IMR-90 (cell line): ENCODE measurements around the gene APPBP2. TPM values are rescaled to one million over a fixed set of nuclear protein-coding genes. Genes with fewer than 3 reads are reported as not detected.

Source experiments
- ATAC-seq: fragments of 200-7000 bp; cut with Tn5 transposase; 2 replicates; pipeline ENCODE4 v1.9.1; 2020; ENCODE audit warnings: low read depth, mild to moderate bottlenecking, moderate library complexity
- BruUV-seq: library from RNA; stranded (reverse); fragments of 400-500 nt; replicated peaks from 2 replicates; lab custom pipeline; 2021; lab: Mats Ljungman, UMichigan
- CTCF ChIA-PET: fragments of 300-600 bp; formaldehyde crosslinking; extraction: SDS; loops from one replicate; lab custom pipeline; 2021; ENCODE audit warnings: antibody characterized with exemption; lab: Yijun Ruan, JAX
- POLR2A ChIA-PET: fragments of 300-600 bp; sonication (Branson Sonifier 250); formaldehyde crosslinking; loops from one replicate; lab custom pipeline; 2022; ENCODE audit warnings: antibody characterized with exemption; ENCODE audit not compliant: unreplicated experiment; lab: Charles Lee
- DNase-seq: peaks from one replicate; pipeline ENCODE4 v3.0.0; 2013
- H2AFZ ChIP-seq: replicated peaks from 2 replicates; pipeline ENCODE3; 2013; ENCODE audit warnings: low read length, mild to moderate bottlenecking; ENCODE audit not compliant: poor library complexity
- H2AK5ac ChIP-seq: 2 replicates; pipeline ENCODE4 v1.6.1; 2013; ENCODE audit warnings: low read depth, low read length, inconsistent platforms
- H2AK9ac ChIP-seq: replicated peaks from 2 replicates; pipeline ENCODE3; 2013; ENCODE audit warnings: mild to moderate bottlenecking, low read depth, low read length, moderate library complexity; ENCODE audit not compliant: poor library complexity
- H2BK120ac ChIP-seq: 2 replicates; pipeline ENCODE4 v1.6.1; 2013; ENCODE audit warnings: low read depth, low read length, inconsistent platforms
- H2BK15ac ChIP-seq: 3 replicates; pipeline ENCODE4 v1.6.1; 2013; ENCODE audit warnings: low read depth, low read length, inconsistent platforms
- H2BK20ac ChIP-seq: 2 replicates; pipeline ENCODE4 v1.6.1; 2013; ENCODE audit warnings: low read depth, mild to moderate bottlenecking, inconsistent platforms, low read length, moderate library complexity
- H2BK5ac ChIP-seq: 2 replicates; pipeline ENCODE4 v1.6.1; 2013; ENCODE audit warnings: mild to moderate bottlenecking, low read depth, low read length, inconsistent platforms; ENCODE audit not compliant: poor library complexity, severe bottlenecking
- H3K14ac ChIP-seq: replicated peaks from 2 replicates; pipeline ENCODE4 v1.6.1; 2013; ENCODE audit warnings: low read depth, low read length, inconsistent platforms
- H3K18ac ChIP-seq: 2 replicates; pipeline ENCODE4 v1.6.1; 2013; ENCODE audit warnings: low read depth, low read length, control low read depth
- H3K23ac ChIP-seq: 2 replicates; pipeline ENCODE4 v1.6.1; 2013; ENCODE audit warnings: low read depth, low read length, inconsistent platforms
- H3K27ac ChIP-seq: 2 replicates; pipeline ENCODE4 v1.5.1; 2013; ENCODE audit warnings: mild to moderate bottlenecking, control low read depth, low read length; ENCODE audit not compliant: insufficient read depth
- H3K27me3 ChIP-seq: 2 replicates; pipeline ENCODE4 v1.6.1; 2013; ENCODE audit warnings: low read length; ENCODE audit not compliant: control insufficient read depth, insufficient read depth
- H3K36me3 ChIP-seq: 2 replicates; pipeline ENCODE4 v1.6.1; 2013; ENCODE audit warnings: low read length, mixed read lengths; ENCODE audit not compliant: control insufficient read depth, insufficient read depth
- H3K4ac ChIP-seq: 2 replicates; pipeline ENCODE4 v1.6.1; 2013; ENCODE audit warnings: low read depth, low read length, inconsistent platforms
- H3K4me1 ChIP-seq: 2 replicates; pipeline ENCODE4 v1.6.1; 2013; ENCODE audit warnings: low read length, mixed read lengths; ENCODE audit not compliant: control insufficient read depth, insufficient read depth
- H3K4me2 ChIP-seq: 2 replicates; pipeline ENCODE4 v1.6.1; 2013; ENCODE audit warnings: low read depth, mild to moderate bottlenecking, control low read depth, low read length, moderate library complexity
- H3K4me3 ChIP-seq: 2 replicates; pipeline ENCODE4 v1.5.1; 2013; ENCODE audit warnings: low read depth, mild to moderate bottlenecking, control low read depth, low read length, moderate library complexity; ENCODE audit not compliant: insufficient read depth
- H3K56ac ChIP-seq: 2 replicates; pipeline ENCODE4 v1.6.1; 2013; ENCODE audit warnings: low read length, inconsistent platforms; ENCODE audit not compliant: insufficient read depth; ENCODE audit errors: extremely low read depth
- H3K79me1 ChIP-seq, 2 experiments: 2 replicates each; pipeline ENCODE4 v1.6.1; 2013; ENCODE audit warnings: low read length in 2 of 2, inconsistent platforms in 1 of 2, low read depth in 1 of 2
- H3K9ac ChIP-seq: 2 replicates; pipeline ENCODE4 v1.6.1; 2013; ENCODE audit warnings: low read depth, low read length, control low read depth
- H3K9me1 ChIP-seq: 2 replicates; pipeline ENCODE4 v1.6.1; 2013; ENCODE audit warnings: low read length, inconsistent platforms; ENCODE audit not compliant: insufficient read depth
- H3K9me3 ChIP-seq: 2 replicates; pipeline ENCODE4 v1.6.1; 2013; ENCODE audit warnings: low read length; ENCODE audit not compliant: control insufficient read depth, insufficient read depth
- H4K20me1 ChIP-seq: 2 replicates; pipeline ENCODE4 v1.6.1; 2013; ENCODE audit warnings: low read length, inconsistent platforms; ENCODE audit not compliant: insufficient read depth
- H4K5ac ChIP-seq: 2 replicates; pipeline ENCODE4 v1.6.1; 2013; ENCODE audit warnings: mild to moderate bottlenecking, low read depth, low read length, control low read depth
- H4K8ac ChIP-seq, 2 experiments: 2 replicates each; pipeline ENCODE4 v1.6.1; 2013; ENCODE audit warnings: low read depth in 2 of 2, low read length in 2 of 2, control low read depth in 1 of 2, inconsistent platforms in 1 of 2
- H4K91ac ChIP-seq: 2 replicates; pipeline ENCODE4 v1.6.1; 2013; ENCODE audit warnings: low read depth, low read length, inconsistent platforms; ENCODE audit not compliant: insufficient read depth
- MXI1 ChIP-seq: IDR thresholded peaks from 2 replicates; pipeline ENCODE4 v1.6.1; 2012; ENCODE audit warnings: low read depth, mild to moderate bottlenecking, low read length, moderate library complexity, borderline replicate concordance
- RCOR1 ChIP-seq: IDR thresholded peaks from 2 replicates; pipeline ENCODE4 v1.6.1; 2012; ENCODE audit warnings: mild to moderate bottlenecking, low read length, improper control_type of control experiment; ENCODE audit not compliant: insufficient replicate concordance
- RFX5 ChIP-seq: IDR thresholded peaks from 2 replicates; pipeline ENCODE4 v1.8.0; 2012; ENCODE audit warnings: low read depth, mild to moderate bottlenecking, low read length, moderate library complexity
- USF2 ChIP-seq: fragments of 150-350 bp; IDR thresholded peaks from 2 replicates; pipeline ENCODE4 v1.6.1; 2017; ENCODE audit warnings: mild to moderate bottlenecking, antibody characterized with exemption, low read length, low read depth
- WGBS, 2 experiments: methylation state at CpG; one replicate each; pipeline versions ENCODE4 v1.1.5 to v1.1.7; 2013; ENCODE audit warnings: missing lambda C conversion rate in 2 of 2; ENCODE audit not compliant: insufficient read length in 1 of 2; ENCODE audit errors: extremely low coverage in 2 of 2; 5-methylcytosine and 5-hydroxymethylcytosine counted together
- dilution Hi-C: fragments of 300-500 bp; cut with HindIII; formaldehyde crosslinking; loops from one replicate; pipeline ENCODE4 v1.14.3; 2018; ENCODE audit warnings: low sequenced_read_pairs; ENCODE audit not compliant: unreplicated experiment
- in situ Hi-C: fragments of 300-500 bp; cut with MboI; formaldehyde crosslinking; loops from 3 replicates; pipeline ENCODE4 v1.14.3; 2019; ENCODE audit warnings: low sequenced_read_pairs, inconsistent platforms, mixed read lengths
- intact Hi-C: fragments of 100-400 bp; cut with micrococcal nuclease; formaldehyde crosslinking; loops from 2 replicates; pipeline ENCODE4 v1.10.0; 2022
- microRNA-seq, 2 experiments: library from miRNA; stranded (forward) in 1 of 2; unstranded in 1 of 2; fragments of 10-50 nt in 1 of 2; fragments of <30 nt in 1 of 2; gene quantifications in 1 of 2; microRNA quantifications in 1 of 2; one replicate each; pipeline versions ENCODE3 to v1.1.0; 2013 to 2020; ENCODE audit not compliant: insufficient read depth in 1 of 2, insufficient read length in 1 of 2, unreplicated experiment in 1 of 2
- polyA plus RNA-seq, 3 experiments: library from polyadenylated mRNA; depleted of rRNA; stranded (reverse); fragments of >200 nt; gene quantifications; 2 replicates each; pipeline ENCODE4 v1.2.3, GENCODE V29; 2012; ENCODE audit warnings: low replicate concordance in 1 of 3
- small RNA-seq, 5 experiments: library from RNA; depleted of rRNA; stranded (forward); fragments of <200 nt; gene quantifications; one replicate each; pipeline ENCODE3, GENCODE V24; 2012
- total RNA-seq: library from RNA; depleted of rRNA; stranded (reverse); fragments of >200 nt; gene quantifications from 2 replicates; pipeline ENCODE4 v1.2.3, GENCODE V29; 2012; rRNA removed

APPBP2 gene
- total and polyA plus RNA-seq, 2 of the 4 experiments (the other 2 are of a cell fraction): 12.3 to 93.9 TPM

GRCh38 chr17:60393840-60394723, 132.0 kb downstream of the APPBP2 start:
- Histone ChIP-seq H2BK5ac (no peak overlapping the region), H2AFZ (no peak overlapping the region), H4K20me1 (peaks cover 5% of the 10 kb centered on the region; the same call in 1 of the 2 replicates), H3K4me2 (no peak overlapping the region), H3K9me3 (no peaks in the 10 kb centered on the region), H4K5ac (no peak overlapping the region), H2AK5ac (no peak overlapping the region), H3K23ac (no peak overlapping the region), H2AK9ac (no peak overlapping the region), H3K56ac (no peak overlapping the region), H3K4me1 (no peaks in the 10 kb centered on the region), H3K14ac (no peak overlapping the region), H3K79me1 (peaks cover 7 to 17% of the 10 kb centered on the region in 2 experiments; a peak in 2 of 4 replicates), H2BK20ac (no peak overlapping the region), H3K4me3 (no peak overlapping the region), H3K18ac (no peak overlapping the region), H3K27me3 (no peaks in the 10 kb centered on the region), H3K4ac (no peak overlapping the region), H2BK15ac (no peak overlapping the region), H3K9ac (no peak overlapping the region), H3K36me3 (no peaks in the 10 kb centered on the region), H3K9me1 (no peaks in the 10 kb centered on the region), H4K8ac (no peak overlapping the region), H4K91ac (no peak overlapping the region), H2BK120ac (no peak overlapping the region), H3K27ac (no peak overlapping the region)
- intact Hi-C loops: loop anchor here (5.0 kb wide), 1 partner anchor 208 kb away; the partner anchor contains the start of gene PPM1D
- no peak for TF ChIP-seq RCOR1
- no peak for TF ChIP-seq USF2
- no peak for TF ChIP-seq MXI1
- no peak for TF ChIP-seq RFX5
- in situ Hi-C loops: no loop called here
- dilution Hi-C loops: no loop called here
- no TSS peak for BruUV-seq
- ATAC-seq: no peak
- CTCF ChIA-PET: no interaction called here
- POLR2A ChIA-PET: no interaction called here
- no peak for DNase-seq
- 100% methylated on average over 1 of the region's 17 CpGs; no CpG with 5 or more reads in 1 of the 2 experiments for WGBS, 2 experiments

Small RNA genes within 50 kb of the gene (microRNA-seq; reads per million reads assigned to microRNA genes)
- not detected for gene AC011921.2 (ENCODE audit: insufficient read depth, insufficient read length)

Small RNA genes within 50 kb of the gene (small RNA-seq; reads per million reads assigned to genes)
- 0 reads per million in 5 experiments for gene AC011921.2

Other genes with a start within 250 kb of the APPBP2 start
- 46.8 and 48.6 TPM in 2 replicates for gene USP32, start 134.1 kb downstream of the APPBP2 start, total RNA-seq
- 16.2 and 16.8 TPM in 2 replicates for gene USP32, start 134.1 kb downstream of the APPBP2 start, polyA plus RNA-seq (2012; rRNA removed)
- gene CHCT1, start 103.8 kb downstream of the APPBP2 start, total RNA-seq: not detected in 2 replicates
- not detected in 2 replicates for gene CHCT1, start 103.8 kb downstream of the APPBP2 start, polyA plus RNA-seq (2012; rRNA removed)
- 15.8 and 16.1 TPM in 2 replicates for gene PPM1D, start 74.0 kb upstream of the APPBP2 start, total RNA-seq
- gene PPM1D, start 74.0 kb upstream of the APPBP2 start, polyA plus RNA-seq (2012; rRNA removed): 5.5 TPM in 2 replicates
- 13.9 and 27.1 TPM in 2 replicates for gene BCAS3, start 151.6 kb upstream of the APPBP2 start, total RNA-seq
- gene BCAS3, start 151.6 kb upstream of the APPBP2 start, polyA plus RNA-seq (2012; rRNA removed): 4.8 and 6.3 TPM in 2 replicates